Ovary (tissue), 3 donors: ENCODE data around the gene DEPDC1B.

Experiments used
- EP300 ChIP-seq: sonication (generic); formaldehyde crosslinking; IDR thresholded peaks from one replicate; pipeline ENCODE4 v1.6.1; 2017; ENCODE audit warnings: antibody characterized with exemption
- POLR2A ChIP-seq: fragments of 450-650 bp; IDR thresholded peaks from one replicate; pipeline ENCODE4 v1.6.1; 2017; ENCODE audit warnings: antibody characterized with exemption, mild to moderate bottlenecking, moderate library complexity
- TF ChIP-seq, protein P1 (sequence below), 3 donors: fragments of 450-650 bp in 2 of 3; fragments of 200-600 bp in 1 of 3; IDR thresholded peaks; one replicate each; pipeline versions ENCODE4 v1.5.1 to v1.8.0; 2016 to 2022; ENCODE audit warnings: antibody characterized with exemption in 3 of 3, mild to moderate bottlenecking in 1 of 3
- donor health status: DM: no; HTN: no; CAD: no.

- TF ChIP-seq, protein P1, sequence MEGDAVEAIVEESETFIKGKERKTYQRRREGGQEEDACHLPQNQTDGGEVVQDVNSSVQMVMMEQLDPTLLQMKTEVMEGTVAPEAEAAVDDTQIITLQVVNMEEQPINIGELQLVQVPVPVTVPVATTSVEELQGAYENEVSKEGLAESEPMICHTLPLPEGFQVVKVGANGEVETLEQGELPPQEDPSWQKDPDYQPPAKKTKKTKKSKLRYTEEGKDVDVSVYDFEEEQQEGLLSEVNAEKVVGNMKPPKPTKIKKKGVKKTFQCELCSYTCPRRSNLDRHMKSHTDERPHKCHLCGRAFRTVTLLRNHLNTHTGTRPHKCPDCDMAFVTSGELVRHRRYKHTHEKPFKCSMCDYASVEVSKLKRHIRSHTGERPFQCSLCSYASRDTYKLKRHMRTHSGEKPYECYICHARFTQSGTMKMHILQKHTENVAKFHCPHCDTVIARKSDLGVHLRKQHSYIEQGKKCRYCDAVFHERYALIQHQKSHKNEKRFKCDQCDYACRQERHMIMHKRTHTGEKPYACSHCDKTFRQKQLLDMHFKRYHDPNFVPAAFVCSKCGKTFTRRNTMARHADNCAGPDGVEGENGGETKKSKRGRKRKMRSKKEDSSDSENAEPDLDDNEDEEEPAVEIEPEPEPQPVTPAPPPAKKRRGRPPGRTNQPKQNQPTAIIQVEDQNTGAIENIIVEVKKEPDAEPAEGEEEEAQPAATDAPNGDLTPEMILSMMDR (IDR thresholded peaks at IDR 0.05) = no peak
- TF ChIP-seq POLR2A (no peak), EP300 (no peak)
Observed at GRCh38 chr5:60722416-60722815, 22.4 kb upstream of the DEPDC1B start.
